Activated T-cell treated with anti-CD3 and anti-CD28 coated beads, Interleukin-2, amount 50 U/mL, for 1 hour (primary cell): Measurements from ENCODE around the gene MTFR1L.

Experiments
- DNase-seq: peaks from one replicate; pipeline ENCODE4 v3.0.0-alpha.2; 2020

Gene MTFR1L

GRCh38 chr1:25808481-25809244, 11.1 kb upstream of the MTFR1L start:
- no peak for DNase-seq

- DNase-seq = no peak
Observed at GRCh38 chr1:25809283-25809926, 10.3 kb upstream of the MTFR1L start.

- no peak for DNase-seq
Observed at GRCh38 chr1:25809929-25810328, 9.8 kb upstream of the MTFR1L start.

GRCh38 chr1:25810341-25811299, 9.1 kb upstream of the MTFR1L start:
- peak; percentile 86 for DNase-seq

- DNase-seq = no peak
Observed at GRCh38 chr1:25811384-25812082, 8.2 kb upstream of the MTFR1L start.

- DNase-seq = no peak
Observed at GRCh38 chr1:25813071-25813733, 6.6 kb upstream of the MTFR1L start.

- no peak for DNase-seq
Observed at GRCh38 chr1:25813734-25814471, 5.9 kb upstream of the MTFR1L start.

- DNase-seq = no peak
Observed at GRCh38 chr1:25814549-25815087, 5.1 kb upstream of the MTFR1L start.

GRCh38 chr1:25815208-25816111, 4.3 kb upstream of the MTFR1L start:
- DNase-seq = no peak

- DNase-seq = no peak
Observed at GRCh38 chr1:25816112-25816718, 3.5 kb upstream of the MTFR1L start.

GRCh38 chr1:25817840-25818501, 1.8 kb upstream of the MTFR1L start:
- DNase-seq = no peak

- DNase-seq = no peak
Observed at GRCh38 chr1:25818569-25818968, 1.2 kb upstream of the MTFR1L start.

GRCh38 chr1:25820247-25821111, 725 bp downstream of the MTFR1L start:
- DNase-seq = peak; percentile 71

GRCh38 chr1:25821112-25821476, 1.3 kb downstream of the MTFR1L start:
- no peak for DNase-seq

- no peak for DNase-seq
Observed at GRCh38 chr1:25821630-25822091, 1.9 kb downstream of the MTFR1L start.

GRCh38 chr1:25825605-25826004, 5.9 kb downstream of the MTFR1L start:
- DNase-seq = no peak

- DNase-seq = no peak
Observed at GRCh38 chr1:25826571-25826970, 6.8 kb downstream of the MTFR1L start.

- DNase-seq = no peak
Observed at GRCh38 chr1:25828491-25828890, 8.7 kb downstream of the MTFR1L start.
